Mesendoderm (in vitro differentiated cells): ENCODE measurements around the gene BCAT1.

Source experiments
- DNase-seq: peaks from one replicate; pipeline ENCODE4 v3.0.0; 2013
- H2AK5ac ChIP-seq: 2 replicates; pipeline ENCODE4 v1.6.1; 2013; ENCODE audit warnings: low read length, inconsistent platforms
- H2BK120ac ChIP-seq: 2 replicates; pipeline ENCODE4 v1.6.1; 2013; ENCODE audit warnings: low read depth, mild to moderate bottlenecking, low read length, moderate library complexity, mixed read lengths
- H2BK15ac ChIP-seq: replicated peaks from 2 replicates; pipeline ENCODE4 v1.6.1; 2013; ENCODE audit warnings: low read depth, mild to moderate bottlenecking, moderate library complexity
- H2BK5ac ChIP-seq: 2 replicates; pipeline ENCODE4 v1.6.1; 2013; ENCODE audit warnings: low read length, inconsistent platforms
- H3K18ac ChIP-seq: 2 replicates; pipeline ENCODE4 v1.6.1; 2013; ENCODE audit warnings: mild to moderate bottlenecking, low read length, mixed read lengths
- H3K23ac ChIP-seq: one replicate; pipeline ENCODE4 v1.6.1; 2013; ENCODE audit warnings: low read length
- H3K27ac ChIP-seq: 2 replicates; pipeline ENCODE4 v1.5.1; 2013; ENCODE audit warnings: low read depth, mild to moderate bottlenecking, inconsistent platforms, low read length, moderate library complexity
- H3K27me3 ChIP-seq: 2 replicates; pipeline ENCODE4 v1.6.1; 2013; ENCODE audit warnings: low read length, control low read depth, mild to moderate bottlenecking, inconsistent platforms; ENCODE audit not compliant: insufficient read depth, poor library complexity
- H3K36me3 ChIP-seq: 2 replicates; pipeline ENCODE4 v1.6.1; 2013; ENCODE audit warnings: low read length, inconsistent platforms; ENCODE audit not compliant: control insufficient read depth, insufficient read depth
- H3K4ac ChIP-seq: one replicate; pipeline ENCODE4 v1.6.1; 2013; ENCODE audit warnings: low read depth, mild to moderate bottlenecking, low read length, moderate library complexity
- H3K4me1 ChIP-seq: 2 replicates; pipeline ENCODE4 v1.6.1; 2013; ENCODE audit warnings: low read depth, low read length, inconsistent platforms; ENCODE audit not compliant: control insufficient read depth
- H3K4me2 ChIP-seq: 2 replicates; pipeline ENCODE4 v1.6.1; 2013; ENCODE audit warnings: low read length
- H3K4me3 ChIP-seq: 2 replicates; pipeline ENCODE4 v1.5.1; 2013; ENCODE audit warnings: mild to moderate bottlenecking, low read length
- H3K56ac ChIP-seq: one replicate; pipeline ENCODE4 v1.6.1; 2013; ENCODE audit warnings: low read length
- H3K79me1 ChIP-seq: 2 replicates; pipeline ENCODE4 v1.6.1; 2013; ENCODE audit warnings: low read length, inconsistent platforms
- H3K79me2 ChIP-seq: 2 replicates; pipeline ENCODE4 v1.6.1; 2013; ENCODE audit warnings: mild to moderate bottlenecking, low read length; ENCODE audit not compliant: control insufficient read depth, insufficient read depth
- H3K9ac ChIP-seq: 2 replicates; pipeline ENCODE4 v1.6.1; 2013; ENCODE audit warnings: low read length, inconsistent platforms
- H4K5ac ChIP-seq: one replicate; pipeline ENCODE4 v1.6.1; 2013; ENCODE audit warnings: low read length
- H4K8ac ChIP-seq: one replicate; pipeline ENCODE4 v1.6.1; 2013; ENCODE audit warnings: low read depth, mild to moderate bottlenecking, control low read depth, low read length, moderate library complexity
- WGBS: extraction: QIAGEN DNeasy Blood & Tissue Kit; methylation state at CpG from one replicate; pipeline ENCODE4 v1.1.7; 2013; ENCODE audit warnings: low lambda C conversion rate, missing lambda C conversion rate; ENCODE audit not compliant: insufficient coverage; ENCODE audit errors: extremely low coverage; 5-methylcytosine and 5-hydroxymethylcytosine counted together

Gene BCAT1

GRCh38 chr12:24993793-24994192 lies 44.9 kb upstream of the BCAT1 start:
- WGBS, result no CpG with 5 or more reads among the region's 4 CpGs
- Histone ChIP-seq H3K27me3 (no peaks in the 10 kb centered on the region), H2BK15ac (no peak overlapping the region), H3K18ac (no peak overlapping the region), H3K36me3 (no peaks in the 10 kb centered on the region), H2BK120ac (no peak overlapping the region), H3K4me2 (no peak overlapping the region), H4K5ac (no peak overlapping the region), H3K4ac (no peak overlapping the region), H3K27ac (no peak overlapping the region), H4K8ac (no peak overlapping the region), H2AK5ac (no peak overlapping the region), H3K4me3 (no peak overlapping the region), H3K23ac (no peak overlapping the region), H3K79me1 (no peaks in the 10 kb centered on the region), H2BK5ac (no peak overlapping the region), H3K9ac (no peak overlapping the region), H3K56ac (no peak overlapping the region), H3K4me1 (no peaks in the 10 kb centered on the region), H3K79me2 (no peaks in the 10 kb centered on the region)
- DNase-seq, result peak; percentile 2

- H3K79me1 ChIP-seq, result no peaks in the 10 kb centered on the region
- no peak overlapping the region for H4K8ac ChIP-seq
- no peak overlapping the region for H3K9ac ChIP-seq
- no peak overlapping the region for H3K4me3 ChIP-seq
- no peak overlapping the region for H3K4me2 ChIP-seq
- H4K5ac ChIP-seq, result no peak overlapping the region
- H3K4me1 ChIP-seq, result no peaks in the 10 kb centered on the region
- H3K18ac ChIP-seq, result no peak overlapping the region
- H3K23ac ChIP-seq, result no peak overlapping the region
- H2BK5ac ChIP-seq, result no peak overlapping the region
- no peak overlapping the region for H2BK120ac ChIP-seq
- WGBS, result no CpG with 5 or more reads among the region's 9 CpGs
- no peaks in the 10 kb centered on the region for H3K79me2 ChIP-seq
- DNase-seq, result peak; percentile 51
- no peaks in the 10 kb centered on the region for H3K27me3 ChIP-seq
- no peaks in the 10 kb centered on the region for H3K36me3 ChIP-seq
- no peak overlapping the region for H2BK15ac ChIP-seq
- H3K27ac ChIP-seq, result no peak overlapping the region
- no peak overlapping the region for H3K4ac ChIP-seq
- H2AK5ac ChIP-seq, result no peak overlapping the region
- H3K56ac ChIP-seq, result no peak overlapping the region
Measured at GRCh38 chr12:24991209-24992049, 42.5 kb upstream of the BCAT1 start.

- WGBS, result no CpG with 5 or more reads among the region's 2 CpGs
Measured at GRCh38 chr12:24989216-24989615, 40.3 kb upstream of the BCAT1 start.

GRCh38 chr12:24982250-24982649 lies 33.3 kb upstream of the BCAT1 start:
- H3K4me2 ChIP-seq, result no peak overlapping the region
- H3K18ac ChIP-seq, result no peak overlapping the region
- H4K8ac ChIP-seq, result no peak overlapping the region
- no peak for DNase-seq
- no peaks in the 10 kb centered on the region for H3K36me3 ChIP-seq
- H3K79me2 ChIP-seq, result no peaks in the 10 kb centered on the region
- H3K9ac ChIP-seq, result no peak overlapping the region
- no peaks in the 10 kb centered on the region for H3K4me1 ChIP-seq
- H3K79me1 ChIP-seq, result no peaks in the 10 kb centered on the region
- H3K27me3 ChIP-seq, result no peaks in the 10 kb centered on the region
- no peak overlapping the region for H3K27ac ChIP-seq
- H2BK15ac ChIP-seq, result no peak overlapping the region
- no CpG with 5 or more reads among the region's 1 CpG for WGBS
- no peak overlapping the region for H2AK5ac ChIP-seq
- H4K5ac ChIP-seq, result no peak overlapping the region
- no peak overlapping the region for H3K56ac ChIP-seq
- H2BK5ac ChIP-seq, result no peak overlapping the region
- no peak overlapping the region for H2BK120ac ChIP-seq
- H3K23ac ChIP-seq, result no peak overlapping the region
- no peak overlapping the region for H3K4ac ChIP-seq
- H3K4me3 ChIP-seq, result no peak overlapping the region

More at GRCh38 chr12:24989216-24989615, 40.3 kb upstream of the BCAT1 start:
- Histone ChIP-seq H3K79me1 (no peaks in the 10 kb centered on the region), H3K79me2 (no peaks in the 10 kb centered on the region), H3K27me3 (no peaks in the 10 kb centered on the region), H3K27ac (no peak overlapping the region), H3K36me3 (no peaks in the 10 kb centered on the region), H2BK15ac (no peak overlapping the region), H2BK5ac (no peak overlapping the region), H3K23ac (no peak overlapping the region), H3K4me1 (no peaks in the 10 kb centered on the region), H3K56ac (no peak overlapping the region), H3K18ac (no peak overlapping the region), H3K9ac (no peak overlapping the region), H2AK5ac (no peak overlapping the region), H3K4me2 (no peak overlapping the region), H4K8ac (no peak overlapping the region), H3K4ac (no peak overlapping the region), H3K4me3 (no peak overlapping the region), H2BK120ac (no peak overlapping the region), H4K5ac (no peak overlapping the region)
- DNase-seq, result no peak

- Histone ChIP-seq H3K36me3 (no peaks in the 10 kb centered on the region), H2BK5ac (no peak overlapping the region), H3K9ac (no peak overlapping the region), H2BK120ac (no peak overlapping the region), H3K4me2 (no peak overlapping the region), H3K79me1 (no peaks in the 10 kb centered on the region), H3K27ac (no peak overlapping the region), H3K4me1 (no peaks in the 10 kb centered on the region), H3K23ac (no peak overlapping the region), H3K27me3 (no peaks in the 10 kb centered on the region), H2AK5ac (no peak overlapping the region), H2BK15ac (no peak overlapping the region), H3K79me2 (no peaks in the 10 kb centered on the region), H3K18ac (no peak overlapping the region), H4K8ac (no peak overlapping the region), H4K5ac (no peak overlapping the region), H3K56ac (no peak overlapping the region), H3K4ac (no peak overlapping the region), H3K4me3 (no peak overlapping the region)
- no peak for DNase-seq
- no CpG with 5 or more reads among the region's 8 CpGs for WGBS
Measured at GRCh38 chr12:24979976-24980730, 31.3 kb upstream of the BCAT1 start.
